NCI-H2196 treated with DMSO at 0.1 percent for 48 hours (cell line): ENCODE data around the gene LRRC4C.

Source experiments
- DNase-seq: peaks from one replicate; lab custom pipeline; 2025; ENCODE audit not compliant: unreplicated experiment; lab: John Stamatoyannopoulos, UW

The LRRC4C gene

DNA sequence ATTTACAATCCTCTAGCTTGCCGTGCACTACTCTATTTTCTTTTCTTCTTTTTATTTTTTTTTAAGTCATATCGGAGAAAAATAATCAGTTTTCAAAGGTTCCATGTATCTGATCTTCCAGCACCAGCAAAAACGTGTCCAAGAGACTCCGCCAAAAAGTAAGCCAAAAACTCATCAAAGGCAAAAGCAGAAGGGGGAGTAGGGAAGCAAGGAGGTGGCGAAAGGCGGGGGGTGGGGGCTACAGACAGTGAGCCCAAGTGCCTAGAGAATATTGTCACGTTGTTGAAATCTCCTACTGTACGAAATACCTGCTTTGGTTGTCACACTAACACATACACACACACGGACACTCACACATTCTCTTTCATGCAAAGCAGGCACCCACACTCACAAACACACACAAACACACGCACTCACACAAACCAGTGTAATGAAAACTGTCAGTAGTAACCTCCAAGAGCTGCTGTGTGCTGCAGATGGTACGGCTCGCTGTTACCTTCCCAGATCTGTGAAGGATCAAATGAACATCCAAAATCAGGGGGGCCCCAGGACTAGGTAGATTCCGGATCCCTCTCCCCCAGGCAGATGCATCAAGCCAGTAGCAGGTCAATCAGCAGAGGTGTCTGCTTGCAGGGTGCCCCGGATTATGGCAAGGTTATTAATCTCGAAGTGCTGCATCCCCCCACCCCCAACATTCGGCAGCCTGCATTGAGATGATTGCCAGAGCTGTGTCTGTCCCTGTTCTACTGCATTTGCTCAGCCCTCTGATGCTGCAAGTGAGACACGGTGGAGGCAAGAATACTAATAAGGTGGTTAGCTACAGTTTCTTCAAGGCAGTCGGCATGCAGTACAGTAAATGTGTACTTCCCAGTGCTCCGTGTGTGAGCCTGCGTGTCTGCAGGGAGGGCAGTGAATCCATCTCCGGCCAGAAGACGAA is at the start of gene LRRC4C:
LRRC4C (minus strand) TSS at position 188 of the 937 bp plus-strand sequence.
- no peak for DNase-seq

DNA sequence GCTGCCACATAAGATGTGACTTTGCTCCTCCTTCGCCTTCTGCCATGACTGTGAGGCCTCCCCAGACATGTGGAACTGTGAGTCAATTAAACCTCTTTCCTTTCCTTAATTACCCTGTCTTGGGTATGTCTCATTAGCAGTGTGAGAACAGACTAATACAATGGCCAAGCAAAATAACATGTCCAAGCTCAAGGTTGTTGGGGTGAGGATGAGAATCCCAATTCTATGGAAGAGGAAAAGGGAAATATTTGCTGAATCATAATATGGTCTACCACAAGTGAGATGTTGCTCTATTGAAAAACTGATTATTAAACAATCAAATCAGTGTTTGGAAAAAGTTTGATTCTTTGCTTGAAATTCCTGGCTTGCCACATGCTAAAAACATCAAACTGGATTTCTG is 48.7 kb upstream of the LRRC4C start:
- DNase-seq, result no peak

DNA sequence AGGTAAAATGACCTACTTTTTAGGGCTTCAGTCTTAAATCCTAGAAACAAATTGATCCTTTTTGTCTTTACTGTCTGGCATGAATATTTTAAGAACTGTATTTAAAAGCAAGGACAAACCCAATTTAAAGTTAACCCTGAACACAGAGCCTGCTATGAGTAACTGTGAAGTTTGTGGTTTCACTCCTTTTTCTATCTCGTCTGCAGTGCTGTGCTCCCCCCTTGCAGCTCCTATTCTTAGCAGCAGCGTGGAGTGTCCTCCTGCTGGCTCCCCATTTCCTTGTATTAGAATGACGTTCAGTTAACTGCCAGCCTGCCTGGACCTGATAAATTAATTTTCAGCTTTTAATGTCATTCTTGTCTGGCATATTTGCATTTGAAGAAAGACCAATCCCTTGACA is 40.0 kb upstream of the LRRC4C start:
- no peak for DNase-seq

DNA sequence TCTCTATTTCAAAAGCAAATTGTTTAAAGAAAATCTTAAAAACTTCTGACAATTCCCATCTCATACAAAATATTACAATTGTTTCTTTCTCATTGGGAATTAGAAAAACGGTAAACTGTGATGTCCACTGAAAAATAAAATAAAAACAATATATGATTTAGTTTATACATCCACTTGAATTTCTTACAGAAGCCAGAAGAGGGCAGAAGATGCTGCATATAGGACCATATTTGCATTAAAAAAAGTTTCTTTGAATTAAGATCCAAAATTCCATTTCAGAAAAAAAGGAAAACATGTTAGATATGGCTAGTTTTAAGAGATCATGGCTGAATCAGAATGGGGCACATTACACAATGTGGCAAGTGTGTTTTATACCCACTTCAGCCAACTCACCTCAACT is 39.3 kb upstream of the LRRC4C start:
- no peak for DNase-seq

DNA sequence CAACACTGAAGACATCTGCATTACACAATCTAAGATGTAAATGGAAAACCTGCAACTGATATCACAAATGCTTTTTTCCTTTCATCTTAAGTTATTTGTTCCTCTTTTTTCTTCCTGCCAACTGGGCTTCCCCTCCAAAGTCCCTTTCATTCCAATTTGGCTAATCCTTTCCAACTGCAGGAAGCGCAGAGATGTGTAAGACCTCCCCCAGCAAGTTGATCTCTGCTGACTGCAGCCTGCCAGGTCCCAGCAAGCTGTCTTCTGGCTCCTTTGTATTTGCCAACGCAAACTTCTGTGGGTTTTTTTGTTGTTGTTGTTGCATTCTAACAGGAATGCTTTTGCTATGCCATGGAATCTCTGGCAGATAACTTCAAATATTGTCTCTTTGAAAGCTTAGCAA is 38.5 kb upstream of the LRRC4C start:
- no peak for DNase-seq

DNA sequence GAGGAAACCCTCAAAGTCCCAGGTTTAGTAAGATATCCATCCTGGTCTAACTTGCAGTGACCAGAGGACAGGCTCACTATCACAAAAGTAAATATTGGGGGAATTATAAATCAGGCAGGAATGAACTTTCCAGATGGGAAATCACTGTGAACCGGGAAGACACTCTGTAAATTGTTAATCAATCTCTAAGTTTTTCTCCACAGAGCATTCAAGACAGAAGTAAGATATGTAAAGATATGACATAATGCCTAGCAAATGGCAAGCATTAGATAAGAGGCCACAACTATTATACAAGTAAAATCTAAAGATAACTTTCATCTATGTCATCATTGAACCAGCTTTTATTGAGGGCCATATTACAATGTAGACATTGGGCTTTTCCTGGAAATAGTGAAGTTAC is 35.3 kb upstream of the LRRC4C start:
- DNase-seq, result no peak

DNA sequence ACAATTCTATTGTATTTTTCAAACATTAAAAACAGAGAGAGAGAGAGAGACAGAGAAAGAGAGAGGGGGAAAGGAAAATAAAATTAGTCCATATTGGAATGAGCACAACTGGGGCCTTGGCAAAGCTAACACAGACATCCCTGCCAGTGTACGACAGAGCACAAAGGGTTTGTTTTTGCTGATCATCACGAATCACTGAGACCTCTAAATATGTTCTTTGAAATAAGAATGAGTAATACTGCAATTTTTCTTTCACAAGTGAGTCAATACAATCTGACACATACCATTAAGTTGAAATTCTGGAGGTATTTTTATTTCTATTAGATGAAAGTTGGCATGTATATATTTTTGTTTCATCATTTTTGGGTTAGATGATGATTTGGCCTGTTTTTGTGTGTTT is 27.0 kb upstream of the LRRC4C start:
- DNase-seq, result no peak

DNA sequence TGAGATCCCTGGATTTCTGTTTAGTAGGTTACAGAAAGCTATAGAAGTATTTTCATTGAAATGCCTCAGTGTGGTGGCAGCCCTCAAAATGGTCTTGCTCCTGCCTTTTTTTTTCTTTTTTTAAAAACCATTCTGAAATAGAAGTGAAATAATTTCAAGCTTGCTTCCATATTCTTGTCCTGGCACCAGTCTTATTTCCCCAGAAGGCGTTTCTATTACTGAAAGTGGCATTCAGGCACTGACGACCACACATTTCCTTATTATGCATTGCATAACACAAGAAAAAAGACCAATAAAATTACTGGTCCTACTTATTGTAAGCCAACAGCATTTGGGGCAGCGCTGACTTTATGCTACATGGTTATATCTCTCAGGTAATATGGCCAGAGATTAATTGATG is 24.5 kb upstream of the LRRC4C start:
- no peak for DNase-seq

DNA sequence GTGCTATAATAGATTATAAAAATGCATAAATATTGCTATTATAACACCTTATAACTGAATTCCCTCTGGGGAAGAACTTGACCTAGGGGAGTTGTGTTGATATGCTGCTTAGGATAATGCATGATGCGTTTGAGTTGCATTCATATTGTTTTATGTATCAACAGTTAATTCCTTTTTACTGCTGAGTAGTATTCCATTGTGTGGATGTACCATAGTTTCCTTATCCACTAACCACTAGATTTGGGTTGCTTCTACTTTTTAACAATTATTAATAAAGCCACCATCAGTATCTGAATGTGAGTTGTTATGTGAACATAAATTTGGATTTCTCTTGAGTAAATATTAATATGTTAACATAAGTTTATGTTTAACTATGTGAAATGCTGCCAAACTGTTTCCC is 19.7 kb upstream of the LRRC4C start:
- no peak for DNase-seq

DNA sequence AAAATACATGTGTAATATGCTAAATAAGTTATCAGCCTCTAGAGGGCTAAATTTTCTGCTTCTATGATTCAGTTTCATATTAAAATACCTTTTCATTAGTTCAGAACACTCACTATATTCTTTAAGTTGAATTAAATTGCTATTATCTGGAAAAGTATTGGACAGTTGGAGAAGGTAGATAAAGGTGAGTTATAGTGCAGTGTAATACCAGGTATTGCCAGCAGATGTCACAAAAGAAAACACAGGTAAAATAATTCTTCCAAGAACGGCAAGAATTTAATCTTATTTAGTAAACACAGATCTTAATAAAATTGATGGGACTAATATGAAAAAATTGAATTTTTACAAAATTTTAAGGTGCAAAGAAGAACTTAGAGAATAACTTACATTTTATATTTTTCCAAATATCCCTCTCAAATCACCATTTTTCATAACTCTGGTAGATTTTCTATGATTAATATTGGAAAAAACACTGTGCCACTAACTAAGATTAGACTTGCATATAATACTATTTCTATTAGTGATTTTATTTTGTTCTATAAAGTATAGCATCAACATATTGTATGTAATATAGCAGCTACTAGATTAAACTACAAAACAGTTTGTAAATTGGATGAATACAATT is 1.7 kb upstream of the LRRC4C start:
- no peak for DNase-seq

DNA sequence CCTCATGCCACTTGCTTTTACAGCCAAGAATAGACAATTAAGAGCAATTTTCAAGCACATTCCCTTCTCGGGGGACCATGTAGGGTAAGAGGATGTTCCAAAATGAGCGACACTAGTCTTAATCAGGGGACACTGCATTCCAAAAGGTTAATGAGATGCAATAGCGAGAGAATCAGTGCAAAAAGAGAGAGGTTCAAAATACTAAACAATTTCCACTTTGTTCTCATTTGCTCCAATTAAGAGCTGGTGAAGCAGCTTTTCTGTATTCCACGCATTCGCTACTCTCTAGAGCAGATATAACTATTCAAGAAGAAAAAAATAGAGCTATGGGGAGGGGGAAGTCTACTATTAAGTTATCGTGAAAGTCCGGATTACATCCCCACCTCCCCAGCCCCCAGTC is 811 bp downstream of the LRRC4C start:
- DNase-seq, result no peak

DNA sequence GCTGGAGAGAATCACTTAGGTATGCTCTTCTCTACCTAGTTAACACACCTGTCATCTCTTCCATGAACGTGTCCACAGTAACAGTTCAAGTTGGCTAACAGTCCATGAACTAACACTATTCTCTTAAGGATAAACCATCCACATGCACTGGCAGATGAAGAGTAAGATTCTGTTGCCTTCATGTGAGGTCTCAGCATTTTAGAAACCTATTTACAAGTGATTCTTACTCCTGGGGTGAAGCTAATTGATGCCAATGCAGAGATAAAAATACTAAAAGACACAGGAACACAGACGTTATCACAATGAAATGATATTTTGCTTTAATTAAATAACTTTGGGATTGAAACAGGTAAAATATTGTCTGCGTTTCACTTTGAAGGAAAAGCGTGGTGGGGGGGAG is 1.3 kb downstream of the LRRC4C start:
- DNase-seq, result no peak

DNA sequence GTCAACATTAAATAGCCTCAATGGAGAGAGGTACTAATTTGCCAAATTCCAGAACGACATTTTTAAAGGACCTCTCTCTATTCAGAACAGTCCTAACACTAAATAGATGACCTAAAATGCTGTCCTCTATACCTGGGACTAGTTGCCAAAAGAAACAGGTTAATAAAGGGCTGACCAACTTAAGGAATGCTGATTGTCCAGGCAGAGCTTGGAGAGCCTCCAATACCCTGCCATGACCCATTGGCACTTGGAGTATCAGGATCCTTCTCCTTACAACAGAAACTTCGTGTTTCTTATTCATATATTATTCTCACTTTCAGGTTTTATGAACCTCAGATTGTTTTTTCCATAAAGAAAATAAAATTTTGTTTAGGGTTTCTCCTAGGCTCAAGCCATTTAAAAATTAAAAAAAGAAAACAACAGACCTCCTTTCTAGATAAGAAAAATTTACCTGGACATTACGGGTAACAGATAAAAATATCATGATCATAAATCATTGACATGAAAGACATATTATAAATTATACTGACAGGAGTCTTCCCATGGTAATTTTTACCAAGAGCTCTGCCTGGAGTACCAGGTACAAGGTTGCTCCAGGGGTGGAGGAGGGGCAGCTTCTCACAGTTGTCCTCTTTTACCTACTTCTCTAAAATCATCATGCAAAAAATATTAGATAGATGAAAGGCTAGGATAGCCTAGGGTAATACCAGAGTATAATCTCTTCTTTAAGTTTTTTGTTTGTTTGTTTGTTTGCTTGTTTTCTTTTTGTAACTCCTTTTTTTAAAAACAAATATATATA is 2.0 kb downstream of the LRRC4C start:
- no peak for DNase-seq

DNA sequence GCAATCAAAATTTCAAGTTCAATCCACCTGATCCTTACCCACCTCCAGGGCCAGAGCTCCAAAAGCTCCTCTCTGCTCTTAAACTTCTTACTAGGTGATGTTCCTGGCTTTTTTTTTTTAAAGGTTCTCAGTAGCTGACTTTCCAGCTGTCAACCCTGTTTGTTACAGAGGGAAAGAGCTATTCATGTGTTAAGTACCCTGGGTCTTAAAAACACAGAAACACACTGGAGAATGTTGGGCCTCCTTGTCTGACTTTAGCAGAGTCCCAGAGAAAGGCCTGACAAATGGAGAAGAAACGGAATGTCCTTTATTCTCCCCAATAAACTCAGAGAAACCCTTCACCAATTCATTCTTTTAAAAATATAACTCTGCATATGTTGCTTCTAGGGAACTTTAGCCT is 3.2 kb downstream of the LRRC4C start:
- no peak for DNase-seq

DNA sequence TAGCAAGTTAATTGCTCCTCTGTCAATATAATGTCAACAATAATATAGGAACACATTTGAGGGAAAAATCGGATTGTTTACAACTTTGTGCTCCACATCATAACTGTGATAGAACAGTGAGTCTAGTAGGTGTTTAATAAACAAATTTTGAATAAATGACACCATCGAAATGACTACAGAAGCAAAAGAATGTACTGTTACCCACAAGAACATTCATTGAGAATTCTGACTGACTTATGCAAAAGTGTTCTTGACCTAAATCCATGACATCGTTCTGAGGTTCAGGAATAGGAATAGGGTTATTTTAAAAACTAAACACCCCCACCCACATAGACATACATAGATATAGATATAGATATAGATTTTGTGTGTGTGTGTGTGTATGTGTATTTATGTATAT is 8.4 kb downstream of the LRRC4C start:
- no peak for DNase-seq

DNA sequence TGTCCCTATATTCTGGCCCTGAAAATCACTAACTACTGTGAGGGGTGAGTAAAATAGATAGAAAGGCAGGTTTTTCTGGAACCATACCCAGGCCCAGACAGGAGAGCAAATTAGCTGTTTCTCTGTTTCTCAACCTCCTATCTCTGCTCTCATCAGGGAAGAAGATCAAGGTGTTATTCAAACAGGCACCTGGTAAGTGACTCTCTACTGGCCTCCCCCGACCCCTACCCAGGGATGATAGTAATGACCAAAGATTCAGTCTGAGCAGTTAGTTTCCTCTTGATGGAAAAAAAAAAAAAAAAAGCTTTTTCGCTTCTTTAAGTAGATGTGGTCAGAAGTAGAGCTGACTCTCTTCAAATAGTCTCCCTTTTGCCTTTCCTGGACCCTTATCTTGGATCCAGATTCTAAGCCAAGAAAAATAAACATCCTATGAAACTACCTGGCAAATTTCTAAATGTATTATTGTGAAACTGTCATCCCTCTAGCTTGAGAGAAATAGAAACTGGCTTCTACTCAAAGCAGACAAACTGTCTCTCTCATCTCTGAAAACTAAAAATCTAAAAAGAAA is 9.9 kb downstream of the LRRC4C start:
- no peak for DNase-seq

DNA sequence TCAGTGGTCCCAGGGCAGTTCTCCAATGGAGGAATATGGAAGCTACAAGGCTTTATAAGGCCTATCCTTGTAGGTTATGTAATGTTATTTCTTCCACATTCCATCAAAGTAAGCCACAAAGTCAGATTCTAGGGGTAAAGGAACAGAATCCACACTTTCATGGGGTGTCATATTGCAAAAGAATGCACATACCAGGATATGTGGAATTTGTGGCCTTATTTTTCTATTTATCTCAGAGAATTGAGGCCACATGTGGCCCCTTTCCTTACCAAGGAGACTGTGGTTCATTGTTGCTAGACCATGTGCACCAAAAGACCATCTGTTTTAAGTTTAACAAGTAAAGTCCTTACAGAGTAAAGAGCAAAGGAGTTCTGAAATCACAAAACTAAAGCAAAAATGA is 12.9 kb downstream of the LRRC4C start:
- no peak for DNase-seq

DNA sequence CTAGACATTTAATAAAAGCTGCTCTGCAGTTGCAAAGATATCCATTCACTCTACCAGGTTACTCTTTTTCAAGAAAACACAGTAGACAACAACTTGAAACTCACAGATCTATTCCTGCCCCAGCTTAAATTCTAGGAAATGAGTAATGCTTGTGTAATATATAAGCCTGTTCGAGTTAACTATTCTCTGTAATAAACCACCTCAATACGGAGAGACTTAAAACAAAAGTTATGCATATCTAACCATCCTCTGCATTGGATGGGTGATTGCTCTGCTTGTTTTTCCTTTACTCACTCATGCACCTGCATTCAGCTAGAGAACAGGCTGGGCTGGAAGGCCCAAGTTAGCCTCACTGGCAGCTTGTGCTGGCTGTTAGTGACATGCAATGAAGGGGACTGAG is 13.3 kb downstream of the LRRC4C start:
- no peak for DNase-seq

DNA sequence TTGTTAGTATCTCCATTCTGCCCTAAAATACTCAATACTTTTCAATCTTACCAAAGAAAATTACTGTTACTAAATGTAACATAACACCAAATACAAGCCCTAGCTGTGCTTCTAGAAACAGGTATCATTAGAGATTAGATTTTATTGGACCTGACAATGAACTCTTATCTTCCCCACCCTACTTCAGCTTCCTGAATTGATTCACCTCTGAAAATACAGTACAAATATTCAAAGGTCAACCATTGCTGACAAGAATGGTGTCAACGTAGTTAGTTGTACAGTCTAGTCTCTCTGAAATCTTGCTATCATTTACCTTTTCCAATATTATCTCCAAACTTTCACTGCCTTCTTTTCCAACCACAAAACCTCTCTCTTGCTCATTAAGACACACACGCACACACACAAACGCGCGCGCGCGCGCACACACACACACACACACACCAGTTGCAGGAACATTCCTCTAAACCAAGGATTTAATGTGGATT is 22.4 kb downstream of the LRRC4C start:
- no peak for DNase-seq

DNA sequence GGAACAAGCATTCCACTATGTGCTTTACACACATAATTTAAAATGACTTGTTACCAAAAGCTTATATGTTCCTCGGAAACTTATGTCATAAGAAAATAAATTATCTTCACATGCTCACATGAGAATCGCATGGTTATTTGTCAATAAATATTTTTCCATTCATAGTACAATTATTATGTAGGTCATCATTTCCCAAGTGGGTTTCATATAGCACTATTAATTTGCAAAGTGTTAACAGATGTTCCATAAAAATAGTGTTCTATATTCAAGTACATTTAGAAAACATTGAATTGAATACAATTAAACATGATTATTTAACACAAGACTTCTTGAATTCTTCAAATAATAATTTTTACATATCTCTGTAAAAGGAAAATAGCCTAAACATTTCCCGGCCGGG is 23.9 kb downstream of the LRRC4C start:
- DNase-seq, result no peak

DNA sequence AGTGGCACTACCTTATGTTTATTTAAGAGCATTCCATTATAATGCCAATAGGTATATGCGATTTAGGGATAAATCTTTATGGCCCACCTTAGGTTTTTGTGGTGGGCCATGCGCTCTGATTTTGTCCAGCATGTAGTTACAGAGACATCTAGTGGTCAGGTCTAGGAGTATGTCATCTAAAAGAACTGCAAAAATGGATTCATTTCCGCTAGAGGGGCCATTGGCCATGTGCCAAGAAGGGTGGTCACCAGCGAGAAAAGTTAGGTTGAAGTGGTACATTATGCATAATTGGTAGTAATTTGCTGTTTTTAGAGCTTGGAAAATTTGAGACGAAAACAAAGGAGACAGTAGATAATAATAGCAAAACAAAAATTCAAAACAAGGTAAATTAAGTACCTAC is 27.7 kb downstream of the LRRC4C start:
- DNase-seq, result no peak
